Astrocyte of the spinal cord (primary cell): ENCODE results near the gene ST8SIA2.

Experiments
- DNase-seq: peaks from one replicate; pipeline ENCODE4 v3.0.0; 2011; ENCODE audit warnings: low read depth, low spot score
- H3K4me3 ChIP-seq: 2 replicates; pipeline ENCODE4 v1.5.1; 2011; ENCODE audit warnings: low read depth, mild to moderate bottlenecking, low read length, moderate library complexity
- CTCF ChIP-seq: IDR thresholded peaks from 2 replicates; pipeline ENCODE4 v1.5.1; 2012; ENCODE audit warnings: low read depth, mild to moderate bottlenecking, low read length, inconsistent platforms
- in situ Hi-C: cut with HindIII; loops from 2 replicates; pipeline ENCODE4 v1.10.0; 2017; ENCODE audit warnings: low sequenced_read_pairs

The ST8SIA2 gene

GRCh38 chr15:92502930-92503857 lies 109.5 kb downstream of the ST8SIA2 start:
- no peak overlapping the region for H3K4me3 ChIP-seq
- no peak for DNase-seq
- in situ Hi-C loops, result no loop called here
- TF ChIP-seq CTCF, result no peak

- DNase-seq, result no peak
- in situ Hi-C loops, result no loop called here
- TF ChIP-seq CTCF, result no peak
- H3K4me3 ChIP-seq, result no peak overlapping the region
These were observed 110.2 kb downstream of the ST8SIA2 start for GRCh38 chr15:92503889-92504288.

- TF ChIP-seq CTCF, result no peak
- DNase-seq, result no peak
- in situ Hi-C loops, result no loop called here
- no peak overlapping the region for H3K4me3 ChIP-seq
These were observed 111.9 kb downstream of the ST8SIA2 start for GRCh38 chr15:92505611-92506010.

- DNase-seq, result no peak
- in situ Hi-C loops, result no loop called here
- H3K4me3 ChIP-seq, result no peak overlapping the region
- no peak for TF ChIP-seq CTCF
These were observed 112.8 kb downstream of the ST8SIA2 start for GRCh38 chr15:92506506-92506905.

- in situ Hi-C loops, result no loop called here
- DNase-seq, result peak; percentile 67
- TF ChIP-seq CTCF, result no peak
- no peak overlapping the region for H3K4me3 ChIP-seq
These were observed 116.6 kb downstream of the ST8SIA2 start for GRCh38 chr15:92510163-92510882.
